ENCODE data around the gene FNDC8. TPM values are rescaled to one million over a fixed set of nuclear protein-coding genes. Genes with fewer than 3 reads are reported as not detected.

The FNDC8 gene
- total RNA-seq, 1 experiment from 2014 or later = not detected

- Histone ChIP-seq H3K36me3 (ENCODE audit: low read depth, low read length) (no peaks in the 10 kb centered on the region), H3K4me1 (ENCODE audit: insufficient read depth, low read length) (peaks cover 17% of the 10 kb centered on the region), H3K27ac (ENCODE audit: low read length) (no peak overlapping the region), H3K9me3 (ENCODE audit: low read length) (no peaks in the 10 kb centered on the region), H3K9ac (ENCODE audit: low read length) (no peak overlapping the region), H2AFZ (ENCODE audit: low read length) (no peak overlapping the region), H3K4me3 (ENCODE audit: low read length) (no peak overlapping the region), H3F3A (ENCODE audit: low read length, unreplicated experiment) (no peaks in the 10 kb centered on the region), H4K20me1 (ENCODE audit: low read length) (no peaks in the 10 kb centered on the region), H3K27me3 (ENCODE audit: low read length) (no peaks in the 10 kb centered on the region), H3K9me2 (replicated peaks; ENCODE audit: low read length) (no peaks in the 10 kb centered on the region), H3K4me2 (ENCODE audit: low read length) (no peak overlapping the region), H3K79me2 (ENCODE audit: low read length) (peaks cover 45% of the 10 kb centered on the region)
- ATAC-seq = no peak
- no TSS peak for BruUV-seq (replicated peaks)
- CTCF ChIA-PET = no interaction called here
- intact Hi-C loops (cut with micrococcal nuclease) = loop anchor here (5.0 kb wide), 2 partner anchors 135 to 695 kb away; partner anchors contain the start of gene LIG3
- POLR2A ChIA-PET (ENCODE audit: unreplicated experiment) = no interaction called here
- no peak for DNase-seq
- TF ChIP-seq CTCF (conservative IDR thresholded peaks at IDR 0.05; ENCODE audit: low read depth, low read length) = no peak
- TF ChIP-seq EZH2phosphoT487 (IDR thresholded peaks at IDR 0.05; ENCODE audit: borderline replicate concordance, low read length) = no peak
- TF ChIP-seq EZH2 (IDR thresholded peaks at IDR 0.05; ENCODE audit: low read length, unreplicated experiment) = no peak
These were observed 4.6 kb upstream of the FNDC8 start for GRCh38 chr17:35116845-35117244.

GRCh38 chr17:35117984-35118383, 3.4 kb upstream of the FNDC8 start:
- BruUV-seq (replicated peaks) = no TSS peak
- Histone ChIP-seq H3K4me2 (ENCODE audit: low read length) (peak overlapping the region; percentile 95), H3K4me1 (ENCODE audit: insufficient read depth, low read length) (peaks cover 17% of the 10 kb centered on the region), H3K9ac (ENCODE audit: low read length) (no peak overlapping the region), H3F3A (ENCODE audit: low read length, unreplicated experiment) (no peaks in the 10 kb centered on the region), H3K9me3 (ENCODE audit: low read length) (no peaks in the 10 kb centered on the region), H3K27me3 (ENCODE audit: low read length) (no peaks in the 10 kb centered on the region), H2AFZ (ENCODE audit: low read length) (no peak overlapping the region), H4K20me1 (ENCODE audit: low read length) (no peaks in the 10 kb centered on the region), H3K36me3 (ENCODE audit: low read depth, low read length) (no peaks in the 10 kb centered on the region), H3K27ac (ENCODE audit: low read length) (no peak overlapping the region), H3K9me2 (replicated peaks; ENCODE audit: low read length) (no peaks in the 10 kb centered on the region), H3K79me2 (ENCODE audit: low read length) (peaks cover 40% of the 10 kb centered on the region), H3K4me3 (ENCODE audit: low read length) (peak overlapping the region; percentile 87; the same call in 1 of the 2 replicates)
- CTCF ChIA-PET = interaction anchor here (0.5 kb wide), 1 partner anchor 190 kb away, joined by 3 read pairs; no protein-coding TSS in a partner anchor
- TF ChIP-seq CTCF (conservative IDR thresholded peaks at IDR 0.05; ENCODE audit: low read depth, low read length) (peak; percentile 65), EZH2phosphoT487 (IDR thresholded peaks at IDR 0.05; ENCODE audit: borderline replicate concordance, low read length) (no peak)
- intact Hi-C loops (cut with micrococcal nuclease) = loop anchor here (2.0 to 5.0 kb wide), 3 partner anchors 119 to 696 kb away; partner anchors contain the start of gene LIG3
- ATAC-seq = peak; percentile 44
- DNase-seq = peak; percentile 50
- POLR2A ChIA-PET (ENCODE audit: unreplicated experiment) = no interaction called here

- POLR2A ChIA-PET (ENCODE audit: unreplicated experiment) = no interaction called here
- H3K9me2 ChIP-seq (replicated peaks; ENCODE audit: low read length) = no peaks in the 10 kb centered on the region
- H3F3A ChIP-seq (ENCODE audit: low read length, unreplicated experiment) = no peaks in the 10 kb centered on the region
- CTCF ChIA-PET = interaction anchor here (0.6 to 1.0 kb wide), 4 partner anchors 16 to 700 kb away, joined by 3 to 5 read pairs (median 3); no protein-coding TSS in a partner anchor
- no peaks in the 10 kb centered on the region for H3K36me3 ChIP-seq (ENCODE audit: low read depth, low read length)
- peaks cover 17% of the 10 kb centered on the region for H3K4me1 ChIP-seq (ENCODE audit: insufficient read depth, low read length)
- DNase-seq (peak; percentile 72), ATAC-seq (peak; percentile 86)
- no peaks in the 10 kb centered on the region for H3K9me3 ChIP-seq (ENCODE audit: low read length)
- TF ChIP-seq EZH2phosphoT487 (IDR thresholded peaks at IDR 0.05; ENCODE audit: borderline replicate concordance, low read length) (no peak), EZH2 (IDR thresholded peaks at IDR 0.05; ENCODE audit: low read length, unreplicated experiment) (no peak), CTCF (conservative IDR thresholded peaks at IDR 0.05; ENCODE audit: low read depth, low read length) (peak; percentile 78)
- peak within 1 kb of the TSS; percentile 96 for H3K9ac ChIP-seq (ENCODE audit: low read length)
- H3K27ac ChIP-seq (ENCODE audit: low read length) = peak within 1 kb of the TSS; percentile 74
- H3K4me3 ChIP-seq (ENCODE audit: low read length) = peak within 1 kb of the TSS; percentile 87
- BruUV-seq (replicated peaks) = no TSS peak
- peak within 1 kb of the TSS; percentile 94 for H2AFZ ChIP-seq (ENCODE audit: low read length)
- H3K4me2 ChIP-seq (ENCODE audit: low read length) = peak within 1 kb of the TSS; percentile 95
- no peaks in the 10 kb centered on the region for H4K20me1 ChIP-seq (ENCODE audit: low read length)
- intact Hi-C loops (cut with micrococcal nuclease) = loop anchor here (2.0 to 5.0 kb wide), 3 partner anchors 121 to 697 kb away; partner anchors contain the start of gene LIG3
- H3K27me3 ChIP-seq (ENCODE audit: low read length) = no peaks in the 10 kb centered on the region
- H3K79me2 ChIP-seq (ENCODE audit: low read length) = peaks cover 38% of the 10 kb centered on the region
These were observed 1.8 kb upstream of the FNDC8 start, which contains the start of gene RAD51D for GRCh38 chr17:35119370-35120165. RAD51D (minus strand) TSS chr17:35119860; CDS start chr17:35119613, 247 bp downstream.

Data from PC-3 (cell line).